G401.6 (cell line): ENCODE results near the gene FAM210B.
"Not testable (repeated sequence)": the region's sequence is repeated elsewhere in the genome, so short reads cannot be mapped to it uniquely, and the experiment has no call there.

Experiments used
- FAIRE-seq: peaks from 2 replicates; lab custom pipeline; 2012; peaks lifted over from hg19 to GRCh38; lab: Jason Lieb, UNC

The FAM210B gene

GRCh38 chr20:56358600-56359211 is at the start of gene FAM210B:
Gene FAM210B, plus strand, starts transcription at chr20:56358974. Its CDS starts 32 bp downstream, at chr20:56359006.
- FAIRE-seq: no peak

- FAIRE-seq: no peak
Measured at GRCh38 chr20:56316051-56316450, 42.7 kb upstream of the FAM210B start.

- FAIRE-seq: no peak
Measured at GRCh38 chr20:56316483-56316882, 42.3 kb upstream of the FAM210B start.

- no peak for FAIRE-seq
Measured at GRCh38 chr20:56322681-56323080, 36.1 kb upstream of the FAM210B start.

GRCh38 chr20:56323206-56323605 is 35.6 kb upstream of the FAM210B start:
- no peak for FAIRE-seq

- FAIRE-seq: no peak
Measured at GRCh38 chr20:56323656-56324055, 35.1 kb upstream of the FAM210B start.

- FAIRE-seq: no peak
Measured at GRCh38 chr20:56324806-56325205, 34.0 kb upstream of the FAM210B start.

GRCh38 chr20:56328861-56329260 is 29.9 kb upstream of the FAM210B start:
- no peak for FAIRE-seq

GRCh38 chr20:56336709-56337108 is 22.1 kb upstream of the FAM210B start:
- FAIRE-seq: not testable (repeated sequence)

- FAIRE-seq: no peak
Measured at GRCh38 chr20:56342783-56343182, 16.0 kb upstream of the FAM210B start.

- FAIRE-seq: no peak
Measured at GRCh38 chr20:56343861-56344381, 14.9 kb upstream of the FAM210B start.

- no peak for FAIRE-seq
Measured at GRCh38 chr20:56345911-56346310, 12.9 kb upstream of the FAM210B start.

- FAIRE-seq: no peak
Measured at GRCh38 chr20:56347628-56348304, 11.0 kb upstream of the FAM210B start.

GRCh38 chr20:56348305-56348693 is 10.5 kb upstream of the FAM210B start:
- FAIRE-seq: no peak

GRCh38 chr20:56348746-56349145 is 10.0 kb upstream of the FAM210B start:
- no peak for FAIRE-seq

- no peak for FAIRE-seq
Measured at GRCh38 chr20:56350842-56351241, 7.9 kb upstream of the FAM210B start.

GRCh38 chr20:56352345-56353055 is 6.3 kb upstream of the FAM210B start:
- FAIRE-seq: no peak

GRCh38 chr20:56353356-56353755 is 5.4 kb upstream of the FAM210B start:
- FAIRE-seq: no peak

- FAIRE-seq: no peak
Measured at GRCh38 chr20:56358070-56358469, 704 bp upstream of the FAM210B start.

- no peak for FAIRE-seq
Measured at GRCh38 chr20:56359212-56360132, 698 bp downstream of the FAM210B start.

GRCh38 chr20:56360133-56360907 is 1.5 kb downstream of the FAM210B start:
- FAIRE-seq: no peak

- FAIRE-seq: no peak
Measured at GRCh38 chr20:56360908-56361205, 2.1 kb downstream of the FAM210B start.
